DOHH2 (cell line): ENCODE data around the gene HPSE.
A peak's percentile ranks its signal among the peaks of the same experiment; 100 is the strongest.

Experiments
- H3F3A ChIP-seq: fragments of 200-600 bp; sonication (generic), shearing (Covaris generic); 2 replicates; pipeline ENCODE4 v1.6.0; 2016; ENCODE audit warnings: antibody characterized with exemption, mild to moderate bottlenecking; ENCODE audit not compliant: control insufficient read depth, insufficient read depth
- H3K27ac ChIP-seq: fragments of 200-600 bp; sonication (generic); 2 replicates; pipeline ENCODE4 v1.5.1; 2014; ENCODE audit warnings: low read depth, mild to moderate bottlenecking, low read length, moderate library complexity
- H3K27me3 ChIP-seq: fragments of 200-600 bp; sonication (generic); 2 replicates; pipeline ENCODE4 v1.6.1; 2014; ENCODE audit warnings: mild to moderate bottlenecking, low read length, mixed read lengths; ENCODE audit not compliant: control insufficient read depth
- H3K36me3 ChIP-seq: fragments of 200-600 bp; sonication (generic); 2 replicates; pipeline ENCODE4 v1.6.1; 2014; ENCODE audit warnings: mild to moderate bottlenecking, low read length, moderate library complexity, mixed read lengths; ENCODE audit not compliant: control insufficient read depth
- H3K4me1 ChIP-seq: fragments of 200-600 bp; sonication (generic); 2 replicates; pipeline ENCODE4 v1.6.1; 2014; ENCODE audit warnings: mild to moderate bottlenecking, low read length, mixed read lengths; ENCODE audit not compliant: control insufficient read depth
- H3K4me2 ChIP-seq: fragments of 200-600 bp; sonication (generic); 2 replicates; pipeline ENCODE4 v1.6.0; 2014; ENCODE audit warnings: mild to moderate bottlenecking, low read length, moderate library complexity
- H3K4me3 ChIP-seq: fragments of 200-600 bp; sonication (generic); 2 replicates; pipeline ENCODE4 v1.5.1; 2014; ENCODE audit warnings: mild to moderate bottlenecking, low read length, mixed read lengths
- H3K79me2 ChIP-seq: fragments of 200-600 bp; sonication (generic); 2 replicates; pipeline ENCODE4 v1.6.1; 2014; ENCODE audit warnings: mild to moderate bottlenecking, low read length, mixed read lengths; ENCODE audit not compliant: control insufficient read depth
- H3K9me2 ChIP-seq: fragments of 200-600 bp; sonication (generic); replicated peaks from 2 replicates; pipeline ENCODE4 v1.6.1; 2014; ENCODE audit warnings: mild to moderate bottlenecking, low read length, mixed read lengths; ENCODE audit not compliant: control insufficient read depth
- H3K9me3 ChIP-seq: fragments of 200-600 bp; sonication (generic); 2 replicates; pipeline ENCODE4 v1.6.1; 2014; ENCODE audit warnings: antibody characterized with exemption, low read length, mixed read lengths; ENCODE audit not compliant: control insufficient read depth, insufficient read depth
- H4K20me1 ChIP-seq: fragments of 200-600 bp; sonication (generic); 2 replicates; pipeline ENCODE4 v1.6.0; 2014; ENCODE audit warnings: low read depth, mild to moderate bottlenecking, antibody characterized with exemption, low read length, moderate library complexity; ENCODE audit not compliant: control insufficient read depth, insufficient read depth
- CTCF ChIP-seq: fragments of 200-600 bp; sonication (generic); IDR thresholded peaks from one replicate; pipeline ENCODE4 v1.5.1; 2014; ENCODE audit warnings: antibody characterized with exemption, mild to moderate bottlenecking, low read depth, low read length; ENCODE audit not compliant: poor library complexity, severe bottlenecking
- EZH2phosphoT487 ChIP-seq: fragments of 200-600 bp; sonication (generic); IDR thresholded peaks from 2 replicates; pipeline ENCODE4 v1.6.1; 2017; ENCODE audit warnings: borderline replicate concordance, mild to moderate bottlenecking, antibody characterized with exemption, low read length, moderate library complexity, mixed read lengths

HPSE gene

DNA sequence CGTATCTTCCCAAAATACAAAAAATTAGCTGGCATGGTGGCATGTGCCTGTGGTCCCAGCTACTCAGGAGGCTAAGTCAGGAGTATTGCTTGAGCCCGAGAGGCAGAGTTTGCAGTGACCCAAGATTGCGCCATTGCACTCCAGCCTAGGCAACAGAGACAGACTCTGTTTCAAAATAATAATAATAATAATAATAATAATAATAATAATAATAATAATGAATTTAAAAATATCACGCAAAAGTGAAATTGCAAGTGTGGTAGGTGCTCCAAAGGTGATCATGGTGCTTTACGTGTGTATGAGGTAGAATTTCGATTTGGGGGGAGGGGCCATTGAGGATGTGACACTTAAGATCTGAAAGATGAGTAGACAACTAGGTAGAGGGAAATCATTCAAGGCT is 4.9 kb upstream of the HPSE start:
- Histone ChIP-seq H4K20me1 (no peaks in the 10 kb centered on the region), H3K9me3 (no peaks in the 10 kb centered on the region)

DNA sequence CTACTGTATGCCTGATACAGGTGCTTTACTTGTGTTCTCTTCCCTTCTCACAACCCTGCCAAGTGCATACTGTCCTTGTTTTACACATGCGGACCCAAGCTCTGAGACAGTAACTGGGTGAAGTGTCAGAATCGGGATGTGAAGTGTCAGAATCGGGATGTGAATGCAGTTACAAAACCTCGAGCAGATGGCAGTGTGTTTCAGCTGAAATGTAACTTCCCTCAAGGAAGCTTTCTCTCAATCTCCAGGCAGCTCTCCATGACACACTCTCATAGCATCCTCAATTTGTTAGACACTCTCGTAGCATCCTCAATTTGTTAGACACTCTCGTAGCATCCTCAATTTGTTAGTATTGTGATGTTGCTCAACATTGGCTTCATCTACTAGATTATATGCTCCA is 1.1 kb upstream of the HPSE start:
- peaks cover 20% of the 10 kb centered on the region for H3K4me1 ChIP-seq
- H3K4me3 ChIP-seq = peak overlapping the region; percentile 75; the same call in 1 of the 2 replicates
- no peaks in the 10 kb centered on the region; the same call in 1 of the 2 replicates for H3F3A ChIP-seq
- no peaks in the 10 kb centered on the region for H3K9me3 ChIP-seq
- H3K27me3 ChIP-seq = peaks cover 24% of the 10 kb centered on the region
- H3K27ac ChIP-seq = no peak overlapping the region
- no peaks in the 10 kb centered on the region for H3K79me2 ChIP-seq
- peak overlapping the region; percentile 74 for H3K4me2 ChIP-seq
- TF ChIP-seq CTCF (no peak), EZH2phosphoT487 (no peak)
- no peaks in the 10 kb centered on the region for H4K20me1 ChIP-seq
- H3K36me3 ChIP-seq = no peaks in the 10 kb centered on the region
- H3K9me2 ChIP-seq = no peaks in the 10 kb centered on the region

More for the DNA sequence above, 4.9 kb upstream of the HPSE start:
- Histone ChIP-seq H3K27me3 (peaks cover 15% of the 10 kb centered on the region), H3K36me3 (no peaks in the 10 kb centered on the region), H3K4me3 (no peak overlapping the region), H3F3A (no peaks in the 10 kb centered on the region; the same call in 1 of the 2 replicates), H3K4me2 (no peak overlapping the region), H3K27ac (no peak overlapping the region), H3K79me2 (no peaks in the 10 kb centered on the region), H3K4me1 (peaks cover 12% of the 10 kb centered on the region), H3K9me2 (no peaks in the 10 kb centered on the region)
- TF ChIP-seq EZH2phosphoT487 (no peak), CTCF (no peak)

- H3K4me3 ChIP-seq = no peak overlapping the region
- H3K4me2 ChIP-seq = no peak overlapping the region
- no peaks in the 10 kb centered on the region for H3K9me2 ChIP-seq
- no peaks in the 10 kb centered on the region; the same call in 1 of the 2 replicates for H3F3A ChIP-seq
- no peaks in the 10 kb centered on the region for H3K9me3 ChIP-seq
- no peaks in the 10 kb centered on the region for H3K36me3 ChIP-seq
- TF ChIP-seq EZH2phosphoT487 = no peak
- no peaks in the 10 kb centered on the region for H3K79me2 ChIP-seq
- peaks cover 20% of the 10 kb centered on the region for H3K4me1 ChIP-seq
- no peaks in the 10 kb centered on the region for H4K20me1 ChIP-seq
- peaks cover 24% of the 10 kb centered on the region for H3K27me3 ChIP-seq
- H3K27ac ChIP-seq = no peak overlapping the region
These were observed 2.7 kb downstream of the HPSE start for GRCh38 chr4:83331956-83332355.

DNA sequence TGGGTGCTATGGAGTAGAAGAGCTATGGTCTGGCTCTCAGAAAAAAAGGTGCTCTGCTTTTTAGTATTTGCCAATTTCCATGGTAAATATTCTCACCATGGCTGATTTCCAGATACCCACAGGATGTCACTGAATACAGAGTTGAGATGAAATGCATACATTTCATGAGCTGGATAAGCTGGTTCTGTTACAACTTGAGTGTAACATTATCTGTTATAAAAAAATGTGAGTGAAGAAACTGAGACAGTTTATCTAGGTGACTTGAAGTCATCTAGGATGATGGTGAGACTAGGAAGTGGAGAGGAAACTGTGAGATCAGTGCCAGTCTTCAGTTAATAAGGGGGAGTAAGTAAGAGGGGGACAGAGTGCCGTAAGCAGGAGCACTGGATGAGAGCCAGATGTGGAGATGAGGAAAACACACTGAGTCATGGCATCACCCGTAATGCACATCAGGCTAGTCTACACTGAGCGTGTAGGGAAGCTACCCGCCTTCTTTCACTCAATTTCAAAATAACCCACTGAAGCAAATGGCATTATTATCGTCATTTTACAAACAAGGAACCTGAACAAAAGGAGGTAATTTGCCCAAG is 5.0 kb downstream of the HPSE start:
- no peak for TF ChIP-seq CTCF
- TF ChIP-seq EZH2phosphoT487 = no peak
- Histone ChIP-seq H3K79me2 (no peaks in the 10 kb centered on the region), H3F3A (no peaks in the 10 kb centered on the region), H3K9me3 (no peaks in the 10 kb centered on the region), H3K36me3 (no peaks in the 10 kb centered on the region), H3K4me2 (no peak overlapping the region), H3K27me3 (peaks cover 8% of the 10 kb centered on the region), H3K9me2 (no peaks in the 10 kb centered on the region), H4K20me1 (no peaks in the 10 kb centered on the region), H3K27ac (no peak overlapping the region), H3K4me1 (peaks cover 8% of the 10 kb centered on the region), H3K4me3 (no peak overlapping the region)
